Hindlimb muscle (tissue), 1 donor: ENCODE data around the gene PLEKHB2. TPM values are rescaled to one million over a fixed set of nuclear protein-coding genes. Genes with fewer than 3 reads are reported as not detected.
"Not testable (repeated sequence)": the region's sequence is repeated elsewhere in the genome, so short reads cannot be mapped to it uniquely, and the experiment has no call there.

Experiments used
- DNase-seq: peaks from one replicate; pipeline ENCODE4 v3.0.0-alpha.2; 2013
- polyA plus RNA-seq: library from polyadenylated mRNA; unstranded; fragments of 120-200 nt; gene quantifications from one replicate; pipeline ENCODE4 v1.2.1, GENCODE V29; 2013; ENCODE audit not compliant: insufficient read length

Gene PLEKHB2, protein sequence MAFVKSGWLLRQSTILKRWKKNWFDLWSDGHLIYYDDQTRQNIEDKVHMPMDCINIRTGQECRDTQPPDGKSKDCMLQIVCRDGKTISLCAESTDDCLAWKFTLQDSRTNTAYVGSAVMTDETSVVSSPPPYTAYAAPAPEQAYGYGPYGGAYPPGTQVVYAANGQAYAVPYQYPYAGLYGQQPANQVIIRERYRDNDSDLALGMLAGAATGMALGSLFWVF
- polyA plus RNA-seq: 24.0 TPM

DNA sequence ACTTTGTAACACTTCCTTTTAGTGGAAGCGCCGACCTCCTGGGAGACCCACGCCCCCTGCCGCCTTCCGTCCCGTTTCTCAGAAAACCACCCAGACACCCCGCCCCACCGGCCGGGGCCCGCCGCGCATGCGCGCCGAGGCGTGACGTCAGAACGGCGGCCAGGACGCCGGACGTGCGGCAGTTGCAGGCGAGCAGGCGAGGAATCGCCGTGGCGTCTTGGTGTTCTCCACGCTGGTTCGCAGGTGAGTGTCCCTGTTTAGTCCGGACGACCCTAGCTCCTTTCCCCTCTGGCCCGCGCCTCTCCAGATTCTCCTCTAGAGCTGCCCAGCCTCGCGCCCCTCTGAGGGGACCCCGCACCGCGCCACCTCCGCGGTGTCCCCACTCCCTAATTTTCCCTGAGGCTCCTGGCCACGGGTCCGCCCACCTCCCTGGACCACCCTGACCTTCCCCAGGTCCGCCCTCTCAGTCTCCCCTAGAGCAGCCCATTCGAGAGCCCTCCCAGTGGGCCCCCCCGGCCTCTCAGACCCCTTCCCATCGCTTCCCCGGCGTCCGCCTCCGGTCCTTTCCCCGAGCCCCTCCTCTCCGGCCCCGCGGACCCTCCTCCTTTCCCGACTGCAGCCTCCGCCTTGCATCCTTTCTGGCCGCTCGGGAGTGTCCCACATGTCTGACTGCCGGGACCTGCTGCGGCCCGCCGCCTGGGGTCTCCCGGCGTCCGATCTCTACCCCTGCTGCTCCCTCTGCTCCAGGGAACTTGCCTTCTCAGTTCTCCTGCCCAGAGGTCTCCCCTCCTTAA lies at the start of gene PLEKHB2:
TSS of gene PLEKHB2 (plus strand) at position 181 of the 794 bp plus-strand sequence. CDS start 15,606 bp downstream, outside the sequence.
- peak; percentile 96 for DNase-seq

DNA sequence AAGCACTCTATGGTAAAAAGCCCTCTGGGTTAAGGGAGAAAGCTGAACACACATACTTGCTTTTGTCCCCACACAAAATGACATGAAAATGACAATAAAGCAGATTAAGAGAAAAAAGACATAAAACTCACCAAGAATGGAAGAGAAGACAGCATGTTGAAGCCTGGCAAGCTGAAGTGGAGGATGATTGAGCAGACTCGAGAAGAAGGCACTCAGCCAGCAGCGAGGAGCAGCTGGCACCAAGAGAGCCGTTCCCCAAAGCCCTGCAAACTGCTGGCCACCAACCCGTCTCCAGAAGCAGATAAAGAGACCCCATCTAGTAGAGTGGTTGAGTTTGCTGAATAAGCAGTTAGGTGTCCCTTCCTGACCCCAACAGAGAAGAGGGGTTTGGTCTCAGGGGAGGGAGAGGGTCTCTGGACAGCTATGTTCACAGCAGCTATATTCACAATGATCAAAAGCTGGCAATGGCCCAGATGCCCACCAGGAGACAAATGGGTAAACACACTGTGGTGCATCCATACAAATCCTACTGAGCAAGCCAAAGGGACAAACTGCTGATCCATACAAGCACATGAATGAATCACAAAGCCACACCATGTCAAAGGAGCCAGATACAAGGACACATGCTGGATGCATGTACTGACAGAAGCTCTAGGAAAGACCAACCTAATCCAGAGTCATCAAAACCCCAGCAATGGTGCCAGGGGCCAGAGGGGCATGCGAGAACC lies 48.8 kb upstream of the PLEKHB2 start:
- no peak for DNase-seq

DNA sequence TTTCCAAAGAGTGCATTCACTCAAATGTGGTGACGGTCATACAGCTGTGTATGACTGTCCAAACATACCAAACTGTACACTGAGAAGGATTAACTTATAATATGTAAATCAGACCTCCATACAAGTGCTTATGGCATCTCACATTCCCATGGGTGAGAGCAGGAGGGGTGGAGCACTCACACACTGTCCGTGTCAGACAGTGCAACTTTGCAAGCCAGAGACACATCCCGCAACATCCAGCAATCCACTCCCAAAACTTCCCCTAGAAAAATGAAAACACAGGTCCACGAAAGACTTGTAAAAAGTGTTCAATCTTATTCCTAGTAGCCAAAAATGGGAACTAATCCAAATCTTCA lies 48.2 kb upstream of the PLEKHB2 start:
- DNase-seq: no peak

DNA sequence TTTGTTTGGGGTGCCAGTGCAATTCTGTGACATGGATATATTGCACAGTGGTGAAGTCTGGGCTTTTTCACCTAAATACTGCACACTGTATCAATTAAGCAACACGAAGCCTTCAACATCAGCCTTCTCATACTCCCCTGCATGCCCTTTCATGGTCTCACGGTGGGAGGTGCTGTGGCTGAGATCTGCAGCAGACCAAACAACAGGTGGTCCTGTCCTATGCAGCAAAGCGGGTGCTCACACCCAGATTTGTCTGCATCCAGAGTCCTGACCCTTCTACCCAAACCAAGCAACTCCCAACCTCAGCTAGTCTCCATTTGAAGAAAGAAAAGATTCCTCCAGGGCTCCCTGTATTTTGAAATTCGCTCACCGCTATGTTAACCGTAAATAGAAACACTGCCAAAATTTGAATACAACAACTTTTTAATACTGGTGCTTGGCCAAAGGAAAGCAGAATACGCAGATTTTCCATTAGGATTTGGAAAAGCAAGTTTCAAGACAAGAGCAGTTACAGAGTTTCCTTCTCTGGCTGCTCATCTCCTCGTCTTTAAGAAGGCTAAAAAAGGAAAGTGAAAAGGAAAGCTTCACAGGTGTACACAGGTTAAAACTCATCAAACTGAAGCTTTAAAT lies 46.8 kb upstream of the PLEKHB2 start:
- peak; percentile 59 for DNase-seq

DNA sequence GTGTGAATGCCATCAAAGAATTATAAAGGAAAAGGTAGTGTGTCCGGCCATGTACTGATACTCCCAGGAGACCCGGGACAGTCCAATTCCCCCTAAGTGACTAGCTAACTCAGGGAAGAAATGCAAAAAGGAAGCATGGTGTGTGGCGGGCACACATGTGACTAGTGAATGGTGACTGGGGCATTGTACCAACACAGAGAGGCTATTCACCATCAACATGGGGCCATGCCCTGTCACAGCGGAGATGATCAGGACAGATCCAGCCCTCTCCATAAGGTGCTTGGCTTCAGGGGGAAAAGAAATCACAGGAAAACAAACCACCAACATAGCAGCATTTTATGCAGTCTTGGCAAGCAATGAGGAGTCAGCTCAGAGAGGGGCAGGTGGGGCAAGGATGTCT lies 46.2 kb upstream of the PLEKHB2 start:
- DNase-seq: no peak

DNA sequence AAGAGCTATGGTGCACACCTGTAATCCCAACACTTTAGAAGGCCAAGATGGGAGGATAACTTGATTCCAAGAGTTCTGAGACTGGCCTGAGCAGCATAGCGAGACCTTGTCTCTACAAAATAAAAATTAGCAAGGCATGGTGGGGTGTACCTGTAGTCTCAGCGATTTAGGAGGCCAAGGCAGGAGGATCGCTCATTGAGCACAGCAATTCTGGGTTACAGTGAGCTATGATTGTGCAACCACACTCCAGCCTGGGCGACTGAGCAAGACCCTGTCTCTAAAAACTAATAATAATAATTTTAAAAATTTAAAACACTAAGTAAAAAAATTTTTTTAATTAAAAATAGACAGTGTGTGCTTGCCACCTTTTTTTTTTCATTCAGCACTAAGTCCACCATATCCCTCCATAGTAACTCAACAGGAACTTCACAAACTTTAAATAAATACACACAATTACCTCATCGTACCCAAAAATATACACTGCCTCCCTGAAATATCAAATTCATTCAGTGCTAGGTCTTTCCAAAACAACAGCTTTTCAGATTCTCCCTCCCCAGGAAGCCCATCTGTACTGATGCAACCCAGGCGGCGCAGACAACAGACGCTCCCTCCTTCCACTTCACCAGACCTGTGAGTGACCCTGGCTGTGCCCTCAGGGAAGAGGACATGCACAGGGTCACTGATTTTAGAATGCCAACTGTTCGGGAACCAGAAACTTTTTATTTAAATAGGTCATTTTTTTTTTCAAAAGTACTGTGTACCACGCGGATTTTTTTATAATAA lies 41.4 kb upstream of the PLEKHB2 start:
- no peak for DNase-seq

DNA sequence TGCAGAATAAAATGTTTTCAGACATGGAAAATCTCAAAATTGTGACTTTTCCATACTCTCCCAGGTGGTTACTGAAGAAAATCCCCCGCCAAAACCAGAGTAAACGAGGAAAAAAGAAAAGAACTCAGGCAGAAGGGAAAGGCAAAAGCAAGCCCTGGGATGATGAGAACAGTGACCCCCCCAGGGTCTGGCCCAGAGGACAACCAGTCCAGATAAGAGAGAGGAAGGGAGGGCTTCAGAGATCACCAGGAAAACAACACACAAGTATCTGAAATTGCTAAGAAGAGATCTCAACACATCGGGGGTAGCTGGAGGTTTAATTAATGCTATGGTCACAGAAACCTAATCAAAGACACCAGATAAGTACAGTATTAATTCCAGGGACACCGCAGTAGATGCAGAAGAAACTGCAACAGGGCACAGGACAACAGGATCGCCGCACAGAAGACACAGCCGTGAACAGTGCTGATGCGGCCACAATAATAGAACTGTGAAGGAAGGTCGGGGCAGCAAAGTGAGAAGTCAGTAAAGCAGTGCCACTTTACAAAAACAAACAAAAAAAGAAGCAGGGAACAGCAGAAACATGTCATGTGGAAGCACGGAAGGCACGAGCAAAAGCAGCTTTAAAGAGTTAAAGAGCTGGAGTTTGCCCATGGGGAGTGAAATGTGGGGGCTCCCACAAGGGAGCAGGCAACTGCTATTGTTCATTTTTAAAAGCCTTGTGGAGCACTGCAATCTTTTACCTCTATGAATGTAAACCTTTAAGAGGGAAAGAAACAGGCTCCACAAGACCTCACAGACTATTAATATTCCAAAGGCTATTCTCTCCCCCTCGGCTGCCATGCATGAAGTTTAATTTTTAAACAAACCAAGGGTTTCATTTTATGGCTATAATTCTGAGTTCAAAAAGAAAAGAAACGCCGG lies 40.3 kb upstream of the PLEKHB2 start:
- DNase-seq: no peak

DNA sequence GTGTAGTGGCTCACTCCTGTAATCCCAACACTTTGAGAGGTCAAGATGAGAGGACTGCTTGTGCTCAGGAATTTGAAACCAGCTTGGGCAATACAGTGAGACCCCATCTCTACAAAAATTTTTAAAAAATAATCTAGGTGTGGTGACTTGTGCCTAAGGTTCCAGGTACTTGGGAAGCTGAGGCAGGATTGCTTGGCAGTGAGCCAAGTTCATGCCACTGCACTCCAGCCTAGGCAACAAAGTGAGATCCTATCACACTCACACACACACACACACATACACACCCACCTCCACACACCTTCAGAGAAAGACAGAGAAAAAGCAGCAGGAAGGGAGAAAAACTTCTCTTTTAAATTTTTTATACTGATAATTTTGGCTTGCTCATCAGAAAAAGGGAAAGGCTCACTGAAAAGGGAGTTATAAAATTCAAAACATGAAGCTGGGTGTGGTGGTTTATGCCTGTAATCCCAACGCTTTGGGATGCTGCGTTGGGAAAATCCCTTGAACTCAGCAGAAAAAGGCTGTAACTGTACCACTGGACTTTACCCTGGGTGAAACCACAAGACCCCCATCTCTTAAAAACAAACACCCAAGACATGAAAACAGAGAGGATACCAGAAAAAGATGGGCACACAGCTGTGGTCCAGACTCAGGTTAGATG lies 37.5 kb upstream of the PLEKHB2 start:
- DNase-seq: peak; percentile 19

DNA sequence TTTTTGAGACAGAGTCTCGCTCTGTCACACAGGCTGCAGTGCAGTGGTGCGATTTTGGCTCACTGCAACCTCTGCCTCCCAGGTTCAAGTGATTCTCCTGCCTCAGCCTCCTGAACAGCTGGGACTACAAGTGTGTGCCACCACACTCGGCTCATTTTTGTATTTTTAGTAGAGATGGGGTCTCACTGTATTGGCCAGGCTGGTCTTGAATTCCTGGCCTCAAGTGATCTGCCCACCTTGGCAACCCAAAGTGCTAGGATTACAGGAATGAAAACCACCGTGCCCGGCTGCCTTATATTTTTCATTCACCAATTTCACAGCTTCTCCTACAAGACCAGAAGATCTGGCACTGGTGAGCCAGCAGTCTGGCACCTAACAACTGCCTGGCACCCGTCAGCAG lies 37.0 kb upstream of the PLEKHB2 start:
- DNase-seq: not testable (repeated sequence)

DNA sequence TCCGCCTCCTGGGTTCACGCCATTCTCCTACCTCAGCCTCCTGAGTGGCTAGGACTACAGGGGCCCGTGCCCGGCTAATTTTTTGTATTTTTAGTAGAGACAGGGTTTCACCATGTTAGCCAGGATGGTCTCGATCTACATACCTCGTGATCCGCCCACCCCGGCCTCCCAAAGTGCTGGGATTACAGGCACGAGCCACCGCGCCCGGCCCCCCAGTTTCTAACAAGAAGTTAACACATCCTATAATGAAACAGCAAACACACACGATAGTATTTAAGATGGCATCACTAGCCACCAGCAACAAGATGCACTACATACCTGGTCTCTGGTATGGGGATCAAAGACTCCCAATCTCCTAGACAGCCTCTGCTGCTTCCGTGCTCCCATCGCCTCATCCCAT lies 29.6 kb upstream of the PLEKHB2 start:
- DNase-seq: not testable (repeated sequence)

DNA sequence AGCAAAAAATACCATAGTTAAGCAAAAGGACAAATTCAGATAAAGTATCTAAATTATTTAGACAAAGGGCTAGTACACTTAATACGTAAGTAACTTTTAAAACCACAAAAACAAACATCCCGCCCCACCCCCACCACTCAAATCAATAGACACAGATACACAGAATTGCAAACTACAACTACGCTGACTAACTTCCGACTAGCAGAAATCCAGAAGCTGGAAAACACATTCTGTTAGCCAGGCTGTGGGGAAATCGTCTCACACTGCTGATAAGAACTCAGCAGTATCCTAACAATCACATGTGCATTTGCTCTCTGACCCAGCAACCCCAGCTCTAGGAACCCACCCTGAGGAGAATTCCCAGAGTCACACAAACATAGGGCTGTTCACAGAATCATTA lies 28.4 kb upstream of the PLEKHB2 start:
- no peak for DNase-seq

DNA sequence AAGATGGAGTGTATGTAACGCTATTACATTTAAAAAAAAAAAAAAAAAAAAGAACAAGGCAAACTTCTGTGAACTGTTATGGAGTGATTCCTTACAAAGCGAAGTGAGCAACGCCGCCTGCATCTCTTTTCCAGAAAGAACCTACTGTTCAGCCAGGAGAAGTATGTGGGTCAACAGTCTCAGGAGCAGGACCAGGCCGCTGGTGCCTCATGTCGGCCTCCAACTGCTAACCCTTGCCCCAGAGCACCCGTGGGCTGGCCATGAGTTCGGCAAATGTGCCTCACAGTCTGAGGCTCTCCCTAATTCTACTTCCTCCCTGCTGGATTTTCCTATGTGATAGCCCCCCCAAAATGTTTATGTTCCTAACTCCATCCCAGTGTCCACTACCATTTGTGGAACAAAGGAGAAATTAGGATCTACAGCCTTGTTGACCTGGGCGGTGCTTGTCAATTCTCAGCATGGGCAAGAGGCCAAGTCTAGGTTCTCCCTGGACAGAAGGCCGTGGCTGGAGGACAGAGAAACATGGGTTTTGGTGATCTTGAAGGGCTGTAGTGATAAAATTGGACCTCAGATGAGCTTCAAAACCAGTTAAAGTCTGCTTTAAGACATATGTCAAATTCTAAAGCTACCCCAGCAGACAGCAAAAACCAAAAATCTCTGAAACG lies 27.8 kb upstream of the PLEKHB2 start:
- no peak for DNase-seq

DNA sequence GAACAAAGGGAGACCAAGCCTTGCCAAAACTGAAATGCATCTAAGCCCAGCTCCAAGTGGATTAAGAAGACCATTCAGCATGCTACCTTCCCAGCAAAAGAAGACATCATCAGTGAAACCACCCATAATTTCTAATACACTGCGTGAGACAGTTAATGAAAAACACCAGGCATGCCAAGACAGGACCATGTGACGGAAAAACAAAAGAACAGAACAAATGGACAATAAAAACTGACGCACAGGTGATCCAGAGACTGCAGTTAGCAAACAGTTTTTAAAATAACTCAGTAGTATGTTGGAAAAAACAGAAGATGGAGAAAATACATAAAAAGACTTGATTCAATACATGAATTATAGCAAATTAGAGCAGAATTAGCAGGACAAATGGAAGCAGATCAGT lies 27.2 kb upstream of the PLEKHB2 start:
- no peak for DNase-seq

DNA sequence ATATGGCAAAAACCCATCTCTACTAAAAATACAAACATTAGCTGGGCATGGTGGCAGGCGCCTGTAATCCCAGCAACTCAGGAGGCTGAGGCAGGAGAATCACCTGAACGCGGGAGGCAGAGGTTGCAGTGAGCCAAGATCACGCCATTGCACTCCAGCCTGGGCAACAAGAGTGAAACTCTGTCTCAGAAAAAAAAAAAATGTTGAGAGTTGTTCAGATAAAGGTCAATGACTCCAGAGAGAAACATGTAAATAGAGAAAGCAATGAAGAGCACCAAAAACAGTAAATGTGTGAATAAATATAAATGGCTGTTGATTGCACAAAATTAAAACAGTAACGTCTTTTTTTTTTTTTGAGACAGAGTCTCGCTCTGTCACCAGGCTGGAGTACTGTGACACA lies 25.2 kb upstream of the PLEKHB2 start:
- DNase-seq: not testable (repeated sequence)

DNA sequence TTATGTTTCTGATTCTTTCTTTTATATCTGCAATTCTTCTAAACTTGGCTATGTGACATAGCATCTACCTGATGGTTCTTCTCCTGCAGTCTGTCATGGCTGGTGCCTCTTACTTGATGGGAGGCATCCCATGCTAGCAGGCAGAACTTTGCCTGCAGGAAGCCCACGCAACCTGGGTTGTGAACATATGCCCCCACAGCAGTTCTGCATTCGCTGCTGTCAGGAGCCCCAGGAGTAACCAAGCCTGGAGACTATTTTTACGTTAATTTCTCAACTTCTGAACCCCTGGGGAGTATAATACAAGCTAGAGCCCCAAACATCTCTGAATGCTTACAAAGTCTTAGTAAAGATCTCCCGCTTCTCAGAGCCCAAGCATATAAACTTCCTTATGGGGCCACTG lies 23.9 kb upstream of the PLEKHB2 start:
- DNase-seq: no peak

DNA sequence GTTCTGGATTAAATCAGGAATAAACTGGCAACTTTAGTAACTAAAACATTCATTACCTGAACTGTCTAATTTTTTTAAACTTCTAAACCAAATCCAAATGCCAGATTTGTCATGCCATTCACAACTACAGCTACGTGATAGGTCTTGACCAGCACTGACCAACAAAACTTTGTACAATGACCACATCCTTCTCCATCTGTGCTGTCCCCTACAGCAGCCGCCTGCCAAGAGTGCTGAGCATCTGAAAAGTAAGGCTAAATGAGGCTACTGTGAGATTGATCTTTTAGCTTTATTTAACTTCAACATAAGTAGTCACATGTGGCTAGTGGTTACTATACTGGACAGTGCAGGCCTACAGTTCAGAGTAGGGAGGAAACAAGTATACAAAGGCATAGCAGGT lies 19.5 kb upstream of the PLEKHB2 start:
- no peak for DNase-seq

DNA sequence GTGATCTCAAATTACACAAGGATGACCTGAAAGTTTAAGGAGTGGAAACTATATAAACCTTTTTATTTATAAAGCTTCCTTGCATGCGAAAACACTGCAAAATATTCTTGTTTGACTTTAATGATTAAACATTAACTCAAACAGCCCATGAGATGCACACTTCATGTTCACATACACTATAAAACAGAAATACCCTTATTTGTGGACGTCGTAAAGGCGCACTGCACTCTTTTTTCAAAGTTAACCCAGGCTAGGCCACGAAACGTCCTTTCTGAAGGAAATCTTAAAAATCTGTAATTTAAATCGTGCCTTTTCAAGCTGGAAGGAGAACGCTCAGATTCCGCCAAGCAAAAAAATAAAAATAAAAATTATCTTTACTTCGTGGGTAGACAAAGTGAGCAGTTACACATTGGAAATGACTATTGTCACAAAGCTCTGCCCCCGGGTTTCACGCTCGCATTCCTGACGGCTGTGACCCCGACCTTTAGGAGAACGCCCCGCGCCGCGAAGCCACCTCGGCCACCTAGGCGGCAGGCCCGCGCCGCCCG lies 12.6 kb upstream of the PLEKHB2 start:
- DNase-seq: no peak

DNA sequence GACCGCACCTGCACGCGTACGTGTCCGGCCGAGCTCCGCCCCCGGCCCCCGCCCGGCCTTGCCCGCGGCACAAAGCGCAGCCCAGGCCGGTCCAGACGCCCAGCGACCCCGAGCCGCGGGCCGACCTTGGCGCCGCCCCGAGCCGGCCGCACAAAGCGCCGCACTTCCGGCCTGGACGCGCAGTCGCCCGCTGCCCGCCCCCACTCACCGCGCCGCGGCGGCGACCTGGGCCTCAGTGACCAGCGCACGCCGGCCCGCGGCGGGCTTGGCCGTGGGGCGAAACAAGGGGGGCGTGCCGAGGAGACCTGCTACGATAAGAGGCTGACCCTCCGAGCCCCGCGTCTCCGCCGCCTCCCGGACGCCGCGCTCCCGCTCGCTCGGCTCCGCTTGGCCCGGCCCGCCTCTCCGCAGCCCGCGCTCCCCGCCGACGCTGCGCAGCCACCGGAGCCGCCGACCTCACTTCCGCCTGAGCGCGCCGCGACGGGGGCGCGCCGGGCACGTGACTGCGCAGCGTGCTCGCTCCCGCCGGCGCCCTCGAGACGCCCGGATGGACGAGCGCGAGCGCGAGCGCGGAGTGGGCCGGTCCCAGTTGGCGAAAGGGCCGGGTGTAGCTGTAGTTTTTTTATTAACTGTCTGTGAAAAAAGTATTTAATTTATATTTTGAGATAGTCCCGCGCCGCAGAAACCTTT lies 12.0 kb upstream of the PLEKHB2 start, which contains the start of gene FAM168B:
TSS of gene FAM168B (minus strand) at position 455 of the 690 bp plus-strand sequence. CDS start 10,814 bp downstream, outside the sequence.
- DNase-seq: peak; percentile 97
